GM18520 (cell line): ENCODE measurements around the gene TFAP2B.

ENCODE experiments used
- ATAC-seq: cut with Tn5 transposase; IDR thresholded peaks from one replicate; pipeline ENCODE4 v1.9.1; 2021; ENCODE audit not compliant: unreplicated experiment

The TFAP2B gene

GRCh38 chr6:50818673-50819072 is at the start of gene TFAP2B:
TSS of gene TFAP2B (plus strand) at chr6:50818871. CDS start at chr6:50818892, 21 bp downstream.
- ATAC-seq, result no peak

GRCh38 chr6:50778696-50779095 is 40.0 kb upstream of the TFAP2B start:
- no peak for ATAC-seq

GRCh38 chr6:50780382-50780781 is 38.3 kb upstream of the TFAP2B start:
- ATAC-seq, result no peak

GRCh38 chr6:50785921-50786320 is 32.8 kb upstream of the TFAP2B start:
- ATAC-seq, result no peak

- ATAC-seq, result peak; percentile 51
Observed at GRCh38 chr6:50791900-50792508, 26.7 kb upstream of the TFAP2B start.

GRCh38 chr6:50792771-50793170 is 25.9 kb upstream of the TFAP2B start:
- no peak for ATAC-seq

GRCh38 chr6:50795574-50795973 is 23.1 kb upstream of the TFAP2B start:
- no peak for ATAC-seq

GRCh38 chr6:50804283-50804682 is 14.4 kb upstream of the TFAP2B start:
- no peak for ATAC-seq

GRCh38 chr6:50807035-50807434 is 11.6 kb upstream of the TFAP2B start:
- no peak for ATAC-seq

GRCh38 chr6:50815436-50816114 is 3.1 kb upstream of the TFAP2B start:
- peak; percentile 21 for ATAC-seq

GRCh38 chr6:50816115-50816675 is 2.5 kb upstream of the TFAP2B start:
- peak; percentile 58 for ATAC-seq

- no peak for ATAC-seq
Observed at GRCh38 chr6:50816947-50817645, 1.6 kb upstream of the TFAP2B start.

- ATAC-seq, result no peak
Observed at GRCh38 chr6:50817646-50817950, 1.1 kb upstream of the TFAP2B start.

GRCh38 chr6:50818020-50818419 is 651 bp upstream of the TFAP2B start:
- ATAC-seq, result no peak

GRCh38 chr6:50819466-50819903 is 814 bp downstream of the TFAP2B start:
- ATAC-seq, result no peak

- ATAC-seq, result no peak
Observed at GRCh38 chr6:50819904-50820868, 1.5 kb downstream of the TFAP2B start.

GRCh38 chr6:50820869-50821264 is 2.2 kb downstream of the TFAP2B start:
- no peak for ATAC-seq

- no peak for ATAC-seq
Observed at GRCh38 chr6:50821441-50822077, 2.9 kb downstream of the TFAP2B start.

- ATAC-seq, result no peak
Observed at GRCh38 chr6:50822078-50822476, 3.4 kb downstream of the TFAP2B start.
